NB4 (cell line): ENCODE results near the gene MYH4.

ENCODE experiments used
- POLR2A ChIP-seq: IDR thresholded peaks from 2 replicates; pipeline ENCODE4 v1.6.1; 2011; ENCODE audit warnings: mild to moderate bottlenecking; ENCODE audit not compliant: insufficient read length; ENCODE audit errors: extremely low read depth
- TF ChIP-seq, protein P1 (sequence below): IDR thresholded peaks from one replicate; pipeline ENCODE4 v1.5.1; 2012; ENCODE audit warnings: low read depth, low read length

DNA sequence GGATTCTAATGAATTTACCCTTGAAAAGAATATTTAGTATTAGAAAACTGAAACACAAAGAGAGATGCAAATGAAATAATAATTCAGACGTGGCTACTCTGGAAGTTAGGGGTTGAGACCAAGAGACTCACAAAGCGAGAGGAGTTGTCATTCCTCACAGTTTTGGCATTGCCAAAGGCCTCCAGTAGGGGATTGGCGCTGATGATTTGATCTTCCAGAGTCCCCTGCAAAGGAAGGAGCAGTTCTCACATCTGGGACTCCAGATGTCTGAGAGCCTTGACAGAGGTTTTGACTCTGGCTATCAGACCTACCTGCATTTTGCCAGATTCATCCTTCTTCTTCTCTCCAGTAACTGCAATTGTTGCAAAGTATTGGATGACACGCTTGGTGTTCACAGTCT, 54.2 kb downstream of the MYH4 start:
- TF ChIP-seq, protein P1, sequence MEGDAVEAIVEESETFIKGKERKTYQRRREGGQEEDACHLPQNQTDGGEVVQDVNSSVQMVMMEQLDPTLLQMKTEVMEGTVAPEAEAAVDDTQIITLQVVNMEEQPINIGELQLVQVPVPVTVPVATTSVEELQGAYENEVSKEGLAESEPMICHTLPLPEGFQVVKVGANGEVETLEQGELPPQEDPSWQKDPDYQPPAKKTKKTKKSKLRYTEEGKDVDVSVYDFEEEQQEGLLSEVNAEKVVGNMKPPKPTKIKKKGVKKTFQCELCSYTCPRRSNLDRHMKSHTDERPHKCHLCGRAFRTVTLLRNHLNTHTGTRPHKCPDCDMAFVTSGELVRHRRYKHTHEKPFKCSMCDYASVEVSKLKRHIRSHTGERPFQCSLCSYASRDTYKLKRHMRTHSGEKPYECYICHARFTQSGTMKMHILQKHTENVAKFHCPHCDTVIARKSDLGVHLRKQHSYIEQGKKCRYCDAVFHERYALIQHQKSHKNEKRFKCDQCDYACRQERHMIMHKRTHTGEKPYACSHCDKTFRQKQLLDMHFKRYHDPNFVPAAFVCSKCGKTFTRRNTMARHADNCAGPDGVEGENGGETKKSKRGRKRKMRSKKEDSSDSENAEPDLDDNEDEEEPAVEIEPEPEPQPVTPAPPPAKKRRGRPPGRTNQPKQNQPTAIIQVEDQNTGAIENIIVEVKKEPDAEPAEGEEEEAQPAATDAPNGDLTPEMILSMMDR = no peak
- TF ChIP-seq POLR2A = no peak
